Common myeloid progenitor, CD34-positive (primary cell): ENCODE measurements around the gene AKAP13.
A peak's percentile ranks its signal among the peaks of the same experiment; 100 is the strongest.

Source experiments
- CTCF ChIA-PET: fragments of 350-600 bp; sonication (Branson Sonifier 250); formaldehyde crosslinking; loops from one replicate; lab custom pipeline; 2021; ENCODE audit warnings: antibody characterized with exemption; lab: Charles Lee
- POLR2A ChIA-PET: fragments of 350-600 bp; sonication (Branson Sonifier 250); formaldehyde crosslinking; loops from one replicate; lab custom pipeline; 2021; ENCODE audit warnings: antibody characterized with exemption; lab: Charles Lee
- DNase-seq, 3 donors: peaks; one replicate each; pipeline versions ENCODE4 v3.0.0 to v3.0.0-alpha.2; 2013
- H3K27ac ChIP-seq, 2 experiments: 1 replicate in 1 of 2; 2 replicates in 1 of 2; pipeline ENCODE4 v1.7.0; 2013; ENCODE audit warnings: inconsistent platforms in 2 of 2, low read length in 2 of 2, mild to moderate bottlenecking in 2 of 2, low read depth in 1 of 2, moderate library complexity in 1 of 2; ENCODE audit not compliant: severe bottlenecking in 2 of 2, insufficient read depth in 1 of 2, poor library complexity in 1 of 2
- H3K27me3 ChIP-seq, 5 experiments: replicated peaks in 2 of 5; 1 replicate in 3 of 5; 2 replicates in 2 of 5; pipeline versions ENCODE4 v1.6.1 to v1.7.0; 2013; ENCODE audit warnings: low read length in 4 of 5, mild to moderate bottlenecking in 2 of 5, moderate library complexity in 2 of 5, inconsistent platforms in 1 of 5; ENCODE audit not compliant: insufficient read depth in 5 of 5, control insufficient read depth in 4 of 5
- H3K36me3 ChIP-seq, 4 experiments: 1 replicate in 2 of 4; 2 replicates in 2 of 4; pipeline versions ENCODE4 v1.6.1 to v1.7.0; 2013; ENCODE audit warnings: low read length in 3 of 4, control low read depth in 1 of 4, mild to moderate bottlenecking in 1 of 4; ENCODE audit not compliant: control insufficient read depth in 4 of 4, insufficient read depth in 4 of 4
- H3K4me1 ChIP-seq, 4 experiments: 1 replicate in 3 of 4; 2 replicates in 1 of 4; pipeline versions ENCODE4 v1.6.1 to v1.7.1; 2013; ENCODE audit warnings: low read length in 3 of 4, mild to moderate bottlenecking in 3 of 4, control low read depth in 1 of 4, inconsistent platforms in 1 of 4, moderate library complexity in 1 of 4; ENCODE audit not compliant: control insufficient read depth in 4 of 4, insufficient read depth in 4 of 4; ENCODE audit errors: control extremely low read depth in 1 of 4
- H3K4me3 ChIP-seq, 7 experiments: 1 replicate in 4 of 7; 2 replicates in 3 of 7; pipeline versions ENCODE4 v1.5.1 to v1.7.0; 2013; ENCODE audit warnings: mild to moderate bottlenecking in 7 of 7, low read length in 6 of 7, moderate library complexity in 6 of 7, inconsistent platforms in 2 of 7, low read depth in 2 of 7, control low read depth in 1 of 7; ENCODE audit not compliant: insufficient read depth in 4 of 7, control insufficient read depth in 1 of 7; ENCODE audit errors: extremely low read depth in 1 of 7
- H3K9me3 ChIP-seq, 5 experiments: 1 replicate in 4 of 5; 2 replicates in 1 of 5; pipeline versions ENCODE4 v1.6.1 to v1.7.1; 2013; ENCODE audit warnings: low read length in 4 of 5, mild to moderate bottlenecking in 2 of 5, inconsistent platforms in 1 of 5, low read depth in 1 of 5, moderate library complexity in 1 of 5; ENCODE audit not compliant: control insufficient read depth in 4 of 5, insufficient read depth in 2 of 5; ENCODE audit errors: control extremely low read depth in 1 of 5
- WGBS: methylation state at CpG from one replicate; pipeline ENCODE4 v1.1.5; 2013; ENCODE audit not compliant: insufficient coverage; 5-methylcytosine and 5-hydroxymethylcytosine counted together

AKAP13 gene

GRCh38 chr15:85463276-85463892 lies 83.0 kb downstream of the AKAP13 start:
- ChIA-PET POLR2A (no interaction called here), CTCF (interaction anchor here (0.6 to 0.9 kb wide), 2 partner anchors 37 to 198 kb away, joined by 3 read pairs; no protein-coding TSS in a partner anchor)
- Histone ChIP-seq H3K4me1 (peaks cover 0 to 9% (median 1%) of the 10 kb centered on the region in 4 experiments), H3K27me3 (no peaks in the 10 kb centered on the region), H3K9me3 (no peaks in the 10 kb centered on the region), H3K4me3 (no peak overlapping the region), H3K27ac (no peak overlapping the region), H3K36me3 (no peaks in the 10 kb centered on the region)
- WGBS, result 95% methylated on average over 3 of the region's 4 CpGs
- DNase-seq, result no peak

GRCh38 chr15:85463976-85464375 lies 83.6 kb downstream of the AKAP13 start:
- CTCF ChIA-PET, result interaction anchor here (0.6 to 0.9 kb wide), 2 partner anchors 22 to 37 kb away, joined by 3 read pairs; no protein-coding TSS in a partner anchor

GRCh38 chr15:85464471-85464870 lies 84.1 kb downstream of the AKAP13 start:
- H3K4me1 ChIP-seq, result peaks cover 0 to 9% (median 1%) of the 10 kb centered on the region in 4 experiments
- no CpG with 5 or more reads among the region's 3 CpGs for WGBS
- H3K9me3 ChIP-seq, result no peaks in the 10 kb centered on the region
- no peak overlapping the region for H3K27ac ChIP-seq
- H3K36me3 ChIP-seq, result peaks cover 0 to 3% (median 0%) of the 10 kb centered on the region in 4 experiments
- H3K27me3 ChIP-seq, result no peaks in the 10 kb centered on the region
- CTCF ChIA-PET, result interaction anchor here (0.5 to 0.6 kb wide), 3 partner anchors 21 to 282 kb away, joined by 3 to 5 read pairs (median 3); no protein-coding TSS in a partner anchor
- POLR2A ChIA-PET, result no interaction called here
- H3K4me3 ChIP-seq, result no peak overlapping the region
- DNase-seq, result no peak

More at GRCh38 chr15:85463976-85464375, 83.6 kb downstream of the AKAP13 start:
- Histone ChIP-seq H3K9me3 (no peaks in the 10 kb centered on the region), H3K4me1 (peaks cover 0 to 9% (median 1%) of the 10 kb centered on the region in 4 experiments), H3K4me3 (no peak overlapping the region), H3K36me3 (no peaks in the 10 kb centered on the region), H3K27me3 (no peaks in the 10 kb centered on the region), H3K27ac (no peak overlapping the region)
- 74% methylated on average over 5 of the region's 6 CpGs for WGBS
- no peak for DNase-seq
- POLR2A ChIA-PET, result no interaction called here

GRCh38 chr15:85470563-85471271 lies 90.3 kb downstream of the AKAP13 start:
- CTCF ChIA-PET, result interaction anchor here (1.7 kb wide), 1 partner anchor 8 kb away, joined by 5 read pairs; no protein-coding TSS in a partner anchor
- H3K9me3 ChIP-seq, result no peaks in the 10 kb centered on the region
- peaks cover 0 to 3% (median 0%) of the 10 kb centered on the region in 4 experiments for H3K36me3 ChIP-seq
- no peak overlapping the region for H3K4me3 ChIP-seq
- peaks cover 15 to 32% (median 26%) of the 10 kb centered on the region in 4 experiments for H3K4me1 ChIP-seq
- POLR2A ChIA-PET, result no interaction called here
- DNase-seq, result no peak
- 98% methylated on average over 5 of the region's 8 CpGs for WGBS
- no peak overlapping the region for H3K27ac ChIP-seq
- no peaks in the 10 kb centered on the region for H3K27me3 ChIP-seq

- ChIA-PET CTCF (interaction anchor here (0.6 to 1.1 kb wide), 2 partner anchors 10 to 176 kb away, joined by 3 read pairs; no protein-coding TSS in a partner anchor), POLR2A (no interaction called here)
- H3K4me3 ChIP-seq, result no peak overlapping the region
- H3K27me3 ChIP-seq, result no peaks in the 10 kb centered on the region
- H3K27ac ChIP-seq, result no peak overlapping the region
- no peaks in the 10 kb centered on the region for H3K9me3 ChIP-seq
- no peak for DNase-seq
- peaks cover 18 to 43% (median 30%) of the 10 kb centered on the region in 4 experiments for H3K4me1 ChIP-seq
- peaks cover 0 to 3% (median 0%) of the 10 kb centered on the region in 4 experiments for H3K36me3 ChIP-seq
- WGBS, result 80% methylated on average over 1 of the region's 2 CpGs
Measured at GRCh38 chr15:85472349-85472748, 91.9 kb downstream of the AKAP13 start.

- Histone ChIP-seq H3K4me3 (no peak overlapping the region), H3K36me3 (peaks cover 0 to 3% (median 0%) of the 10 kb centered on the region in 4 experiments), H3K27me3 (no peaks in the 10 kb centered on the region), H3K9me3 (no peaks in the 10 kb centered on the region), H3K4me1 (peaks cover 18 to 50% (median 36%) of the 10 kb centered on the region in 4 experiments), H3K27ac (peak overlapping the region in 1 of 2 experiments; percentile 9)
- peak in 1 of 3 donors; percentile 30 for DNase-seq
- ChIA-PET CTCF (interaction anchor here (1.1 kb wide), 1 partner anchor 177 kb away, joined by 3 read pairs; no protein-coding TSS in a partner anchor), POLR2A (no interaction called here)
- WGBS, result no CpG with 5 or more reads among the region's 3 CpGs
Measured at GRCh38 chr15:85473455-85473854, 93.1 kb downstream of the AKAP13 start.
